ENCODE data around the gene FBXW12. TPM values are rescaled to one million over a fixed set of nuclear protein-coding genes. Genes with fewer than 3 reads are reported as not detected.
A peak's percentile ranks its signal among the peaks of the same experiment; 100 is the strongest.

Gene FBXW12
- total RNA-seq, 1 experiment from 2014 or later = 2.0 TPM

GRCh38 chr3:48440590-48440958, 68.6 kb downstream of the FBXW12 start:
- H3K27me3 Mint-ChIP-seq (ENCODE audit: low read depth) = no peaks in the 10 kb centered on the region
- peaks cover 20% of the 10 kb centered on the region for H3K4me1 Mint-ChIP-seq
- H3K27ac Mint-ChIP-seq = peak overlapping the region; percentile 99
- no peak for DNase-seq (ENCODE audit: low spot score)
- ChIA-PET POLR2A (interaction anchor here (0.7 to 2.2 kb wide), 4 partner anchors 10 to 72 kb away, joined by 4 to 15 read pairs (median 6); partner anchors contain the start of gene PLXNB1), CTCF (interaction anchor here (0.7 to 2.3 kb wide), 8 partner anchors 11 to 300 kb away, joined by 3 to 17 read pairs (median 6); partner anchors contain the start of genes PLXNB1 and SLC26A6)
- H3K4me3 Mint-ChIP-seq = peak overlapping the region; percentile 99
- no peak for ATAC-seq
- H3K36me3 Mint-ChIP-seq = peaks cover 25% of the 10 kb centered on the region
- H3K9me3 Mint-ChIP-seq = no peaks in the 10 kb centered on the region
- TF ChIP-seq CBFB (CRISPR knock-in tag; IDR thresholded peaks at IDR 0.05; ENCODE audit: low read depth) (0 out of 2 replicates have a peak, but pooled peaks have one; percentile 11), JUN (CRISPR knock-in tag; IDR thresholded peaks at IDR 0.05) (no peak), FOXJ3 (CRISPR knock-in tag; IDR thresholded peaks at IDR 0.05; ENCODE audit: borderline replicate concordance) (no peak), EMX1 (CRISPR knock-in tag; IDR thresholded peaks at IDR 0.05) (no peak), GABPB1 (CRISPR knock-in tag; IDR thresholded peaks at IDR 0.05) (no peak)
- TF ChIP-seq, protein P1, sequence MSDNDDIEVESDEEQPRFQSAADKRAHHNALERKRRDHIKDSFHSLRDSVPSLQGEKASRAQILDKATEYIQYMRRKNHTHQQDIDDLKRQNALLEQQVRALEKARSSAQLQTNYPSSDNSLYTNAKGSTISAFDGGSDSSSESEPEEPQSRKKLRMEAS (CRISPR knock-in tag; IDR thresholded peaks at IDR 0.05) = no peak

DNA sequence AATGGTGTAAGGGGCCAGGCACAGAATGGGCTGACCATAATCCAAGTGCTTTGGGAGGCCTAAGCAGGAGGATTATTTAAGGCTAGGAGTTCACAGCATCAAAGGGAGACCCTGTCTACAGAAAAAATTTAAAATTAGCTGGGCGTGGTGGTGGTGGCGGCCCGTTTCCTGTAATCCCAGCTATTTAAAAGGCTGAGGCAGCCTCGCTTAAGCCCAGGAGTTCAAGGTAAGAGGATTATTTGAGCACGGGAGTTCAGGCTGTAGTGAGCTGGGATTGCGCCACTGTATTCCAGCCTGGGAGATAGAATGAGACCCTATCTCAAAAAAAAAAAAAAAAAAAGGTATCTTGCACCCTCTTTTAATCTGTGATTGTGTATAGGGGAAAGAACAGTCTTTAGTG, 69.9 kb downstream of the FBXW12 start:
- H3K4me1 Mint-ChIP-seq = peaks cover 28% of the 10 kb centered on the region
- H3K4me3 Mint-ChIP-seq = peak overlapping the region; percentile 99
- no peaks in the 10 kb centered on the region for H3K27me3 Mint-ChIP-seq (ENCODE audit: low read depth)
- peaks cover 25% of the 10 kb centered on the region for H3K36me3 Mint-ChIP-seq
- CTCF ChIA-PET = no interaction called here
- TF ChIP-seq ATF3 (CRISPR knock-in tag; conservative IDR thresholded peaks at IDR 0.05) = no peak
- TF ChIP-seq MXD4 (CRISPR knock-in tag; IDR thresholded peaks at IDR 0.05; ENCODE audit: borderline replicate concordance) = no peak
- no peak for TF ChIP-seq ZNF121 (CRISPR knock-in tag; IDR thresholded peaks at IDR 0.05)
- no peak for TF ChIP-seq CREM (CRISPR knock-in tag; IDR thresholded peaks at IDR 0.05)
- TF ChIP-seq, protein P2, sequence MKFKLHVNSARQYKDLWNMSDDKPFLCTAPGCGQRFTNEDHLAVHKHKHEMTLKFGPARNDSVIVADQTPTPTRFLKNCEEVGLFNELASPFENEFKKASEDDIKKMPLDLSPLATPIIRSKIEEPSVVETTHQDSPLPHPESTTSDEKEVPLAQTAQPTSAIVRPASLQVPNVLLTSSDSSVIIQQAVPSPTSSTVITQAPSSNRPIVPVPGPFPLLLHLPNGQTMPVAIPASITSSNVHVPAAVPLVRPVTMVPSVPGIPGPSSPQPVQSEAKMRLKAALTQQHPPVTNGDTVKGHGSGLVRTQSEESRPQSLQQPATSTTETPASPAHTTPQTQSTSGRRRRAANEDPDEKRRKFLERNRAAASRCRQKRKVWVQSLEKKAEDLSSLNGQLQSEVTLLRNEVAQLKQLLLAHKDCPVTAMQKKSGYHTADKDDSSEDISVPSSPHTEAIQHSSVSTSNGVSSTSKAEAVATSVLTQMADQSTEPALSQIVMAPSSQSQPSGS (CRISPR knock-in tag; IDR thresholded peaks at IDR 0.05; ENCODE audit: borderline replicate concordance, low read depth) = no peak
- TF ChIP-seq ZBTB43 (CRISPR knock-in tag; IDR thresholded peaks at IDR 0.05) = no peak
- TF ChIP-seq AR (CRISPR knock-in tag; IDR thresholded peaks at IDR 0.05) = no peak
- no peak for TF ChIP-seq CBFB (CRISPR knock-in tag; IDR thresholded peaks at IDR 0.05; ENCODE audit: low read depth)
- no peak for TF ChIP-seq ZBTB21 (CRISPR knock-in tag; IDR thresholded peaks at IDR 0.05; ENCODE audit: borderline replicate concordance)
- TF ChIP-seq ZNF671 (CRISPR knock-in tag; IDR thresholded peaks at IDR 0.05) = no peak
- TF ChIP-seq, protein P3, sequence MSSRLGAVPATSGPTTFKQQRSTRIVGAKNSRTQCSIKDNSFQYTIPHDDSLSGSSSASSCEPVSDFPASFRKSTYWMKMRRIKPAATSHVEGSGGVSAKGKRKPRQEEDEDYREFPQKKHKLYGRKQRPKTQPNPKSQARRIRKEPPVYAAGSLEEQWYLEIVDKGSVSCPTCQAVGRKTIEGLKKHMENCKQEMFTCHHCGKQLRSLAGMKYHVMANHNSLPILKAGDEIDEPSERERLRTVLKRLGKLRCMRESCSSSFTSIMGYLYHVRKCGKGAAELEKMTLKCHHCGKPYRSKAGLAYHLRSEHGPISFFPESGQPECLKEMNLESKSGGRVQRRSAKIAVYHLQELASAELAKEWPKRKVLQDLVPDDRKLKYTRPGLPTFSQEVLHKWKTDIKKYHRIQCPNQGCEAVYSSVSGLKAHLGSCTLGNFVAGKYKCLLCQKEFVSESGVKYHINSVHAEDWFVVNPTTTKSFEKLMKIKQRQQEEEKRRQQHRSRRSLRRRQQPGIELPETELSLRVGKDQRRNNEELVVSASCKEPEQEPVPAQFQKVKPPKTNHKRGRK (CRISPR knock-in tag; IDR thresholded peaks at IDR 0.05; ENCODE audit: borderline replicate concordance) = no peak
- no peak for TF ChIP-seq ZNF138 (CRISPR knock-in tag; conservative IDR thresholded peaks at IDR 0.05)
- ATAC-seq (no peak), DNase-seq (ENCODE audit: low spot score) (no peak)
- POLR2A ChIA-PET = no interaction called here
- H3K9me3 Mint-ChIP-seq = no peaks in the 10 kb centered on the region
- no peak overlapping the region; the same call in 1 of the 2 replicates for H3K27ac Mint-ChIP-seq

Other genes with a start within 250 kb of the FBXW12 start
- 52.4 to 57.6 TPM (median 54.7 TPM) in 3 replicates for gene CDC25A, start 183.8 kb upstream of the FBXW12 start, total RNA-seq (2021)
- gene CAMP, start 148.7 kb upstream of the FBXW12 start, total RNA-seq (2021) = not detected in 3 replicates
- gene ZNF589, start 131.1 kb upstream of the FBXW12 start, total RNA-seq (2021) = 96.1 to 104 TPM (median 102 TPM) in 3 replicates
- 9.9 to 13.4 TPM (median 11.0 TPM) in 3 replicates for gene NME6, start 70.9 kb upstream of the FBXW12 start, total RNA-seq (2021)
- gene SPINK8, start 38.6 kb upstream of the FBXW12 start, total RNA-seq (2021) = not detected in 3 replicates
- gene PLXNB1, start 57.9 kb downstream of the FBXW12 start, total RNA-seq (2021) = 119 to 143 TPM (median 125 TPM) in 3 replicates
- 23.9 to 25.1 TPM (median 24.7 TPM) in 3 replicates for gene CCDC51, start 67.9 kb downstream of the FBXW12 start, total RNA-seq (2021)
- 281 to 318 TPM (median 285 TPM) in 3 replicates for gene TMA7, start 68.0 kb downstream of the FBXW12 start, total RNA-seq (2021)
- gene ATRIP, start 74.5 kb downstream of the FBXW12 start, total RNA-seq (2021) = 15.5 to 18.2 TPM (median 15.6 TPM) in 3 replicates
- gene SHISA5, start 132.0 kb downstream of the FBXW12 start, total RNA-seq (2021) = 137 to 165 TPM (median 158 TPM) in 3 replicates
- 18.0 to 26.8 TPM (median 26.7 TPM) in 3 replicates for gene PFKFB4, start 184.6 kb downstream of the FBXW12 start, total RNA-seq (2021)
- gene UCN2, start 191.6 kb downstream of the FBXW12 start, total RNA-seq (2021) = 0.34 to 0.46 TPM in 2 of 3 replicates, not detected in the other
- 8.1 to 16.1 TPM (median 15.4 TPM) in 3 replicates for gene COL7A1, start 223.1 kb downstream of the FBXW12 start, total RNA-seq (2021)
- gene UQCRC1, start 237.4 kb downstream of the FBXW12 start, total RNA-seq (2021) = 313 to 326 TPM (median 323 TPM) in 3 replicates
- 0.53 to 0.66 TPM in 2 of 3 replicates, not detected in the other for gene TMEM89, start 249.6 kb downstream of the FBXW12 start, total RNA-seq (2021)